NCI-H526 (cell line): ENCODE results near the gene SLC30A1.
"Not testable (repeated sequence)": the region's sequence is repeated elsewhere in the genome, so short reads cannot be mapped to it uniquely, and the experiment has no call there.

Experiments used
- DNase-seq, 2 experiments: peaks; one replicate each; lab custom pipeline; 2025; lab: John Stamatoyannopoulos, UW

Gene SLC30A1

DNA sequence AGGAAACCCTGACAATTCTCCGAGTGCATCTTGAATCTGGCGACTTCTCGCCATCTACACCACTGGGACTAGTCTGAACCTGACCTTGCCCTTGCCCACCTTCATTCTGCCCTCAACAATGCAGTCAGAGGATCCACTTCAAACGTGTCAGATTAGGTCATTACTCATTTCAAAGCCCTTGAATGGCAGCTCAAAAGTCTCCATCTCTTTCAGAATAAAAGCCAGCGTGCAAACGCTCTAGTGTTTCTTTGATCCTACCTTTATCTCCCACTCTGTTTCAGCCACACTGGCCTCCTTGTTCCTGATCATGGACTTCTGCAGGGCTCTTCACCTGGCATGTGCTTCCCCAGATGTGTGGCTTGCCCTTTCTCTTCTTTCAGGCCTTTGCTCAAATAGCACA, 31.3 kb downstream of the SLC30A1 start:
- no peak for DNase-seq

DNA sequence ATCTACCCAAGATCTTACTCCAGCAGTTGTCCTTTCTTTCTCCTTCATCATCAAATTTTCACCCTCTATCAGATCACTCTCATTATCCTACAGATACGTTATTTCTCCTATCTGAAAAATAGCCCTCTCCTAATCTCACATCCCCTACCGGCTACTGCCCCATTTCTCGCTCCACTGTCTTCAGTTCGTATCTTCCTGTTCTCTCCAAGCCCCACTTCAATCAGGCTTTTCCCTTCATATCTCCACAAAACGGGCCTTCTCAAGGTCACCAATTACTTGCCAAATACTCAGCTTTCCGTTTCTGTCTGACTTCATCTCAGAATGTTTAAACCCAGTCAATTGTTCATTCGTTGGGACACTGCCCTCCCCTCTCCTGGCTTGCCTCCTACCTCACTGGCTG, 32.4 kb downstream of the SLC30A1 start:
- no peak for DNase-seq

GRCh38 chr1:211543025-211543424, 35.9 kb downstream of the SLC30A1 start:
- DNase-seq = no peak

- DNase-seq = no peak
Measured at GRCh38 chr1:211541720-211542477, 37.1 kb downstream of the SLC30A1 start.

DNA sequence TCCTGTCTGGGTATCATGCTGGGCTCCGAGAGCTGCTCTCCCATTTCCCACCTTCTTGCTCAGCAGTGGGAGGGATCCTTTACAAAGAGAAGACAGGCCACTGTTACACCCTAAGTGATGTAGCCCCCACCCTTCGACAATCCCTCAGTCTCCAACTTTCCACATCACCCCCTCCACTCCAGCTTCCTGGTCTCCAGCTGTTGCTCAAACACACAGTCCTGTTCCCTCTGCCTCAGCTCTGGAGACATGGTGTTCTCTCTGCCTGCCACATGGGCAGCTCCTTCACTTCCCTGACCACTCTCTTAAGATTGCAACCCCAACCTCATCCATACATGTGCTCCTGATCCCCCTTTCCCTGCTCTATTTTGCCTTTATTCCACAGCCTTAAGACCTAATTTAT, 37.7 kb downstream of the SLC30A1 start:
- no peak for DNase-seq

- not testable (repeated sequence) for DNase-seq
Measured at GRCh38 chr1:211540824-211541223, 38.1 kb downstream of the SLC30A1 start.

GRCh38 chr1:211538287-211538686, 40.7 kb downstream of the SLC30A1 start:
- DNase-seq = no peak

DNA sequence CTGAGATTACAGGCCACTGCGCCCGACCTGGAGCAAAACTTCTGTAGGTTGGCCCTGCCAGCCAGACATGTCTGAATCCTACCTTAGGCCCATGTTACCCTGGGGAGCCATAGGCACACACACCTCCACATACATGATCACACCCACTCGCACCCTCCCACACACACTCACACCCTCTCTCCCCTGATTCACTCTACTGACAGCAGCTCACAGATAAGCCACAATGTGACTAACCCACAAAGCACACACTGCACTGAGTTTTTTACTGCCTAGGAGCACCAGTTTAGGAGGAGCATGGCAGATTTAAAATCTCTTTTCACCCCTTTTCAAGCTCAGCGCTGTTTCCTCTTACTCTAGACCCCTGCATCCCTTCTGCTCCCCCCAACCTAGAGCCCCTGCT, 41.7 kb downstream of the SLC30A1 start:
- no peak for DNase-seq

DNA sequence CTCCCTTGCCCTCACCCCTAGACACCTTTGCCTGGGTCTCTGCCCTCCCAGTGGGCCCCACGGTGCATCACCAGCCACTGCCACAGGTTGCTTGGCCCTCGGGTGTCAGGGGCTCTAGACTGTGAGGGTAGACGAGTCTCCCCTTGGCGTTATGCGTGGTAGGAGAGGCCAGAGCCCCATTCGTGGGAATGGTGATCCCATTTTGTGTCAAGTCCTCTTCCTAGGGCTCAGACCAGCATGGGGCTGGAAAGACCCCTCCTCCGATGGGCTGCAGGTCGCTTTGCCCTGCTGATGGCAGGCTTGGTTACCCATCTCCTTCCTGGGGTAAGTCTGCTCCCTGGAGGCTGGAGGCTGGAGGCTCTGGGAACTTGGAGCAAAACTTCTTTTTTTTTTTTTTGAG, 42.4 kb downstream of the SLC30A1 start:
- DNase-seq = no peak

GRCh38 chr1:211535346-211535745, 43.6 kb downstream of the SLC30A1 start:
- no peak for DNase-seq

GRCh38 chr1:211534545-211535291, 44.2 kb downstream of the SLC30A1 start:
- no peak for DNase-seq

DNA sequence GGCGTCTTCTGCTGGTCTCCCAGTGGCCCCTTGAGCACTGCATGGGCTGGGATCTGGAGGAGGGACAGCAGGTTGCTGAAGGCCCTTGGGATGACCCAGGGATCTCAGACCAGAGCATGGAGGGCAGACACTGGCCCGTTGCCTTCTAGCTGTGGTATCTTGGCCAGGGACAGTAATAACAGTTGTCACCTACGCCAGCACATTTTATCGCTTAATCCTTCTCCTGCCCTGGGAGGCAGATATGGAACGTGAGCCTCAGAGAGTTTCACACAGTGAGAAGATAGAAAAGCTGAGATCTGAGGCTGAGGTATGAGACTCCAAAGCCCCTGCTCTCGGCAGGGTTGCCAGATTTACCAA, 46.9 kb downstream of the SLC30A1 start:
- no peak for DNase-seq

- DNase-seq = no peak
Measured at GRCh38 chr1:211531194-211532087, 47.5 kb downstream of the SLC30A1 start.

DNA sequence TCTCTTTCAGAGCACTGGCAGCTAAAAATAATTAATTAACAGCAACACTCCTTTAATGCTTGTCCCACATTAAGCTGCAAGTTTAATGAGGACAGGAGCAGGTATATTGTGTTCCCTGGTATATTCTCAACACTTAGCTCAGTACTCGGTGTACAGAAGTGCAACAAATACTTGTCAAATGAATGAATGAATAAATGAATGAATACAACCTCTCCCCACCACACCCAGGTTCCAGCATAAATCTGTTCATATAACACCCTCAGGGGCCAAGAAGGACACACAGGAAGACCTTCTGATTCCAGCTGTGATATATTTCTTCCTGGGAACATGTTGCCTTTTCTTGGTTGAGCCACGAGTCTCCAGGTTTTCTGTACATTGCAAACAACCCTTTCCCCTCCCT, 48.9 kb downstream of the SLC30A1 start:
- DNase-seq = no peak

DNA sequence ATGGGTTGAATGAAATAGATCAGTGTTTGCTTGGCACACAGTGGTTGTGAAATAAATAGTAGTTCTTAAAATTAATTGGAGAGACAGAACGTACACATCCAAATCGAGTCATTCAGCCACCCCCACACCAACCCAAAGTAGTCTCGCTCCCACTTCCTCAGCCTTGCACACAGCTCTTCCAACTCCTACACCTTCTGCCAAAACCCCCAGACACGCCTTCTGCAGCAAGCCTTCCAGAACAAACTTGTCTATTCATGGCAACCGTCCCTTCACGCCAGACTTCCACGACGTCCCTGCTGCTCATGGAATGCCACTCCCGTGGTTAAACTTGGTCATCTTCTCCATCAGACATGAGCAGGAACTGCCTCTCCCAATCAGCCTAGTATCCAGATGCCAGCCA, 49.5 kb downstream of the SLC30A1 start:
- DNase-seq = no peak

- DNase-seq = no peak
Measured at GRCh38 chr1:211529011-211529410, 50.0 kb downstream of the SLC30A1 start.

DNA sequence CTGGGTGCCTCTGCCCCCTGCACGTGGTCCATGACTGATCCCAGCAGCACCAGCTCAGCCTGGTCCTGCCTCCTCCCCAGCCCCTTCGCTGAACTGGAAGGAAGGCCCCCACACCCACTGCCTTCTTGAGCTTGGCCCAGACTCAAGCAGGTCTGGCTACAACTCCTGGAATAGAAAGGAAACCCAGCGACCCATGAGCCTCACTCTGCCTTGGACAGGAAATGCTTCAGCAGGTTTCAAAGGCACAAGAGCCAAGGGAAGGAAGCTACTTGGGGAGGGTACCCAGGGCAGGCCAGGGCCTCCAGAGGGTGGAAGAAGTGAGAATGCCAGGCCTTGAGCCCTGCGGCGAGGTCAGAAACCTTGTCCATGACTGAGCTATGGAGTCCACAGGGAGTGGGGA, 51.1 kb downstream of the SLC30A1 start:
- DNase-seq = no peak

- no peak for DNase-seq
Measured at GRCh38 chr1:211527006-211527405, 52.0 kb downstream of the SLC30A1 start.

GRCh38 chr1:211526101-211526500, 52.9 kb downstream of the SLC30A1 start:
- DNase-seq = no peak

- DNase-seq = no peak
Measured at GRCh38 chr1:211525101-211525676, 53.8 kb downstream of the SLC30A1 start.

DNA sequence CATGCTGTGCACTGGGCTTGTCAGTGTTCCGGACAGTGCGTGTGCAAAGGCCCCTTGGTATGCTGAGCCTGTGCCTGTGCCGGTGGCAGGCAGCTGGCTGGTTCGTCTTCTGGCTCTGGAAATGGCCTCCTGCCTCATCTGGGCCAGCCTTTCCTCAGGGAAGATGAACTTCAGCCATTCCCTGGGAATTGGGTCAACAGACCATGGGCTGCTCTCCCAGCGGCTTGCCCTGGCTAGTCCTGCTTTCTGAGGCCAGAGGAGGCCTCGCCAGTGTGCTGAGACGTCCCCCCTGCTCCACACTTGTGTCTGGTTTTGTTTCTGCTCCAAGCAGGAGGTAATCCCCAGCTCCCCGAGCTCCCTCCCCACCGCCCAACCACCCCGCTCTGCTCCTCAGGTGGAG, 54.4 kb downstream of the SLC30A1 start:
- no peak for DNase-seq

DNA sequence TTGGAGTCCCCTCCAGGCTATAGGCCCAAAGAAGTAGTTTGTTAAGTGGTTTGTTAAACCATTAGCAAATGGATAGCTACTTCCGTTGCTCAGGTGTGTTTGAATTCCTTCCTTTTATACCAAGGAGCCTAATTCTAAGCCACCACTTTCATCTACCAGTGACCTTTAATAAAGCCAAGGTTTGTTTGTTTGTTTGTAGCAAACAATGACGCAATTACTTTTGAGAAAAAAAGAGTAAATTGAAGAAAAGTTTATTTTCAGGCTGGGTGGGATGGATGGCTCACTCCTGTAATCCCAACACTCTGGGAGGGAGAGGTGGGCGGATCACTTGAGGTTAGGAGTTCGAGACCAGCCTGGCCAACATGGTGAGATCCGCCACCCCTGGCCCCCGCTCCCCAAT, 56.2 kb downstream of the SLC30A1 start:
- no peak for DNase-seq
